Prostate gland (tissue), 2 donors: ENCODE results near the gene SLC9C1.

Experiments
- POLR2A ChIP-seq: fragments of 450-650 bp; IDR thresholded peaks from one replicate; pipeline ENCODE4 v1.6.1; 2016; ENCODE audit warnings: antibody characterized with exemption, mild to moderate bottlenecking
- TF ChIP-seq, protein P1 (sequence below), 4 experiments: fragments of 200-600 bp in 2 of 4; fragments of 450-650 bp in 2 of 4; sonication (generic) in 2 of 4; IDR thresholded peaks; 1 replicate in 3 of 4; 2 replicates in 1 of 4; pipeline ENCODE4 v1.5.1; 2016 to 2019; ENCODE audit warnings: antibody characterized with exemption in 4 of 4, mild to moderate bottlenecking in 2 of 4, moderate library complexity in 2 of 4

DNA sequence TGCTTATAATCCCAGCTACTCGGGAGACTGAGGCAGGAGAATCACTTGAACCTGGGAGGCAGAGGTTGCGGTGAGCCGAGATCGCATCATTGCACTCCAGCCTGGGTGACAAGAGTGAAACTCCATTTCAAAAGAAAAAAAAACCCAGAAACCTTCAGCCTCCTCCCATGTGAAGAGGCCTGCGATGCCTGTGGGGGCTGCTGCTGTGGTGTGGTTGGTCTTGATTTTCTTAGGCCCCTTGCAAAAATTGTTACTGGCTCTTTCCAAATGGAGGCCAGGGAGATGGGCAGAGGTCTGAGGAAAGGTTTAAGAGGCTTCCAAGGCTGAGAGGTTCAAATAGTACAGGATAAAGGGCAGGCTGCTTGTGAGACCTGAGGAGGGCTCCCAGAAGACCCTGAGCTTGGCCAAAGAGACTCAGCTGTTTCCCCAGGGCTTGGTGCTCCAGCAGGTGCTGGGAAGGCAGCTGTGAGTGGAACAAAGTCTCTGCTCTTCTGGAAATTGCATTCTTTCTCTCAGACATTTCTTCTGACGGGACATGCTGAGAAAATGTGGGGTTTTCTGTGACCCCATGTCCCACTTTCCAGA is 179.3 kb downstream of the SLC9C1 start:
- TF ChIP-seq, protein P1, sequence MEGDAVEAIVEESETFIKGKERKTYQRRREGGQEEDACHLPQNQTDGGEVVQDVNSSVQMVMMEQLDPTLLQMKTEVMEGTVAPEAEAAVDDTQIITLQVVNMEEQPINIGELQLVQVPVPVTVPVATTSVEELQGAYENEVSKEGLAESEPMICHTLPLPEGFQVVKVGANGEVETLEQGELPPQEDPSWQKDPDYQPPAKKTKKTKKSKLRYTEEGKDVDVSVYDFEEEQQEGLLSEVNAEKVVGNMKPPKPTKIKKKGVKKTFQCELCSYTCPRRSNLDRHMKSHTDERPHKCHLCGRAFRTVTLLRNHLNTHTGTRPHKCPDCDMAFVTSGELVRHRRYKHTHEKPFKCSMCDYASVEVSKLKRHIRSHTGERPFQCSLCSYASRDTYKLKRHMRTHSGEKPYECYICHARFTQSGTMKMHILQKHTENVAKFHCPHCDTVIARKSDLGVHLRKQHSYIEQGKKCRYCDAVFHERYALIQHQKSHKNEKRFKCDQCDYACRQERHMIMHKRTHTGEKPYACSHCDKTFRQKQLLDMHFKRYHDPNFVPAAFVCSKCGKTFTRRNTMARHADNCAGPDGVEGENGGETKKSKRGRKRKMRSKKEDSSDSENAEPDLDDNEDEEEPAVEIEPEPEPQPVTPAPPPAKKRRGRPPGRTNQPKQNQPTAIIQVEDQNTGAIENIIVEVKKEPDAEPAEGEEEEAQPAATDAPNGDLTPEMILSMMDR (IDR thresholded peaks at IDR 0.05): no peak
- TF ChIP-seq POLR2A: no peak
